BLaER1 (cell line): ENCODE results near the gene CD7.

Source experiments
- H3K27ac ChIP-seq: shearing (Covaris generic); formaldehyde crosslinking; 2 replicates; pipeline ENCODE4 v1.8.1; 2022
- H3K27me3 ChIP-seq: shearing (Covaris generic); formaldehyde crosslinking; 2 replicates; pipeline ENCODE4 v1.8.1; 2022
- H3K36me3 ChIP-seq: shearing (Covaris generic); formaldehyde crosslinking; 2 replicates; pipeline ENCODE4 v1.8.1; 2022
- H3K4me1 ChIP-seq: shearing (Covaris generic); formaldehyde crosslinking; 2 replicates; pipeline ENCODE4 v1.8.1; 2022
- H3K4me2 ChIP-seq: shearing (Covaris generic); formaldehyde crosslinking; 2 replicates; pipeline ENCODE4 v1.8.1; 2022
- H3K4me3 ChIP-seq: shearing (Covaris generic); formaldehyde crosslinking; 2 replicates; pipeline ENCODE4 v1.8.1; 2022
- H3K9ac ChIP-seq: shearing (Covaris generic); formaldehyde crosslinking; 2 replicates; pipeline ENCODE4 v1.8.1; 2022
- H3K9me3 ChIP-seq: shearing (Covaris generic); formaldehyde crosslinking; 2 replicates; pipeline ENCODE4 v1.8.1; 2022
- H4K20me1 ChIP-seq: shearing (Covaris generic); formaldehyde crosslinking; 2 replicates; pipeline ENCODE4 v1.8.1; 2022
- Cebpa-rat ChIP-seq: shearing (Covaris generic); IDR thresholded peaks from 2 replicates; pipeline ENCODE4 v1.8.1; 2022

The CD7 gene

GRCh38 chr17:82304826-82305726 is 12.3 kb downstream of the CD7 start:
- H4K20me1 ChIP-seq, result peaks cover 26% of the 10 kb centered on the region; the same call in 1 of the 2 replicates
- H3K4me1 ChIP-seq, result peaks cover 73% of the 10 kb centered on the region
- H3K27ac ChIP-seq, result no peak overlapping the region
- no peaks in the 10 kb centered on the region for H3K9me3 ChIP-seq
- H3K9ac ChIP-seq, result no peak overlapping the region
- TF ChIP-seq Cebpa-rat, result no peak
- H3K36me3 ChIP-seq, result no peaks in the 10 kb centered on the region
- no peak overlapping the region for H3K4me3 ChIP-seq
- H3K4me2 ChIP-seq, result peak overlapping the region; percentile 98
- H3K27me3 ChIP-seq, result peaks cover 5% of the 10 kb centered on the region; the same call in 1 of the 2 replicates

GRCh38 chr17:82303944-82304808 is 13.2 kb downstream of the CD7 start:
- peaks cover 5% of the 10 kb centered on the region; the same call in 1 of the 2 replicates for H3K27me3 ChIP-seq
- H3K9ac ChIP-seq, result no peak overlapping the region
- peak overlapping the region; percentile 98 for H3K4me2 ChIP-seq
- H3K36me3 ChIP-seq, result no peaks in the 10 kb centered on the region
- peaks cover 81% of the 10 kb centered on the region for H3K4me1 ChIP-seq
- no peaks in the 10 kb centered on the region for H3K9me3 ChIP-seq
- 0 out of 2 replicates have a peak overlapping the region, but pooled peaks have one; percentile 50 for H3K4me3 ChIP-seq
- no peak for TF ChIP-seq Cebpa-rat
- H3K27ac ChIP-seq, result peak overlapping the region; percentile 74; the same call in 1 of the 2 replicates
- H4K20me1 ChIP-seq, result peaks cover 26% of the 10 kb centered on the region; the same call in 1 of the 2 replicates

- peak overlapping the region; percentile 63 for H3K9ac ChIP-seq
- peak overlapping the region; percentile 74 for H3K27ac ChIP-seq
- H3K36me3 ChIP-seq, result no peaks in the 10 kb centered on the region
- no peaks in the 10 kb centered on the region; the same call in 1 of the 2 replicates for H3K27me3 ChIP-seq
- H4K20me1 ChIP-seq, result peaks cover 26% of the 10 kb centered on the region; the same call in 1 of the 2 replicates
- no peaks in the 10 kb centered on the region for H3K9me3 ChIP-seq
- peaks cover 86% of the 10 kb centered on the region for H3K4me1 ChIP-seq
- H3K4me2 ChIP-seq, result peak overlapping the region; percentile 98
- peak overlapping the region; percentile 50 for H3K4me3 ChIP-seq
- no peak for TF ChIP-seq Cebpa-rat
These were observed 14.1 kb downstream of the CD7 start for GRCh38 chr17:82302991-82303943.

- Histone ChIP-seq H3K27me3 (no peaks in the 10 kb centered on the region; the same call in 1 of the 2 replicates), H3K4me1 (peaks cover 91% of the 10 kb centered on the region), H4K20me1 (peaks cover 26% of the 10 kb centered on the region; the same call in 1 of the 2 replicates), H3K4me3 (peak overlapping the region; percentile 50), H3K9ac (peak overlapping the region; percentile 63), H3K27ac (peak overlapping the region; percentile 74), H3K4me2 (peak overlapping the region; percentile 98), H3K36me3 (no peaks in the 10 kb centered on the region), H3K9me3 (no peaks in the 10 kb centered on the region)
- no peak for TF ChIP-seq Cebpa-rat
These were observed 14.8 kb downstream of the CD7 start for GRCh38 chr17:82302568-82302963.

- no peak for TF ChIP-seq Cebpa-rat
- Histone ChIP-seq H3K36me3 (no peaks in the 10 kb centered on the region), H3K4me3 (peak overlapping the region; percentile 50; the same call in 1 of the 2 replicates), H3K27ac (peak overlapping the region; percentile 74), H3K9ac (peak overlapping the region; percentile 63), H3K27me3 (no peaks in the 10 kb centered on the region; the same call in 1 of the 2 replicates), H3K4me2 (peak overlapping the region; percentile 98), H3K9me3 (no peaks in the 10 kb centered on the region), H3K4me1 (peaks cover 96% of the 10 kb centered on the region), H4K20me1 (peaks cover 26% of the 10 kb centered on the region; the same call in 1 of the 2 replicates)
These were observed 15.4 kb downstream of the CD7 start for GRCh38 chr17:82301916-82302567.

GRCh38 chr17:82301300-82301915 is 16.0 kb downstream of the CD7 start:
- H3K9me3 ChIP-seq, result no peaks in the 10 kb centered on the region
- peak overlapping the region; percentile 74 for H3K27ac ChIP-seq
- H3K4me3 ChIP-seq, result peak overlapping the region; percentile 13; the same call in 1 of the 2 replicates
- peak overlapping the region; percentile 98 for H3K4me2 ChIP-seq
- peaks cover 97% of the 10 kb centered on the region for H3K4me1 ChIP-seq
- H3K36me3 ChIP-seq, result no peaks in the 10 kb centered on the region
- peak overlapping the region; percentile 63 for H3K9ac ChIP-seq
- no peak for TF ChIP-seq Cebpa-rat
- peaks cover 26% of the 10 kb centered on the region; the same call in 1 of the 2 replicates for H4K20me1 ChIP-seq
- no peaks in the 10 kb centered on the region; the same call in 1 of the 2 replicates for H3K27me3 ChIP-seq

- TF ChIP-seq Cebpa-rat, result no peak
- Histone ChIP-seq H3K4me2 (peak overlapping the region; percentile 98), H3K9me3 (no peaks in the 10 kb centered on the region), H3K4me1 (peaks cover 97% of the 10 kb centered on the region), H3K4me3 (0 out of 2 replicates have a peak overlapping the region, but pooled peaks have one; percentile 13), H4K20me1 (peaks cover 26% of the 10 kb centered on the region; the same call in 1 of the 2 replicates), H3K36me3 (no peaks in the 10 kb centered on the region), H3K9ac (peak overlapping the region; percentile 63), H3K27ac (peak overlapping the region; percentile 74), H3K27me3 (no peaks in the 10 kb centered on the region; the same call in 1 of the 2 replicates)
These were observed 16.6 kb downstream of the CD7 start for GRCh38 chr17:82300707-82301270.
